GM12873 (cell line): ENCODE data around the gene FKBP1A.

Experiments
- CTCF ChIP-seq: IDR thresholded peaks from 2 replicates; pipeline ENCODE4 v1.5.1; 2012; ENCODE audit warnings: low read depth, mild to moderate bottlenecking, moderate library complexity, low read length, control low read depth; ENCODE audit not compliant: insufficient read depth; ENCODE audit errors: missing control alignments

Gene FKBP1A

DNA sequence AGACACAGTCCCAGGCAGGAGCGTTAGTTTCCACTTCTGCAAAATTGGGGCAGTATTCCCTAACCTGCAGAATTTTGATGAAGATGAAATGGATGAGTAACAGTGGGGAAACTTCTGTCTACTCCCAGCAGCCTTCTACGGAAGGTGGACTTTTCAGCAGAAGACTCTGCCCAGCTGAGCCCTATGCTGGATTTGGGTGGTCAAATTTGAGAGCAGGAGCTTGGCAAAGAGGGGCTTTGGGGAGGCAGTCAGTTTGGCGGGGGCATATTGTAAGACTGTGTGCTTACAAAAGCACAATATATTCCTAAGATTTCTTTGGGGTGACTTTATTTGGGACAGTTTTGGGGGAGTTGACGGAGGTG, 58.5 kb downstream of the FKBP1A start:
- no peak for TF ChIP-seq CTCF

DNA sequence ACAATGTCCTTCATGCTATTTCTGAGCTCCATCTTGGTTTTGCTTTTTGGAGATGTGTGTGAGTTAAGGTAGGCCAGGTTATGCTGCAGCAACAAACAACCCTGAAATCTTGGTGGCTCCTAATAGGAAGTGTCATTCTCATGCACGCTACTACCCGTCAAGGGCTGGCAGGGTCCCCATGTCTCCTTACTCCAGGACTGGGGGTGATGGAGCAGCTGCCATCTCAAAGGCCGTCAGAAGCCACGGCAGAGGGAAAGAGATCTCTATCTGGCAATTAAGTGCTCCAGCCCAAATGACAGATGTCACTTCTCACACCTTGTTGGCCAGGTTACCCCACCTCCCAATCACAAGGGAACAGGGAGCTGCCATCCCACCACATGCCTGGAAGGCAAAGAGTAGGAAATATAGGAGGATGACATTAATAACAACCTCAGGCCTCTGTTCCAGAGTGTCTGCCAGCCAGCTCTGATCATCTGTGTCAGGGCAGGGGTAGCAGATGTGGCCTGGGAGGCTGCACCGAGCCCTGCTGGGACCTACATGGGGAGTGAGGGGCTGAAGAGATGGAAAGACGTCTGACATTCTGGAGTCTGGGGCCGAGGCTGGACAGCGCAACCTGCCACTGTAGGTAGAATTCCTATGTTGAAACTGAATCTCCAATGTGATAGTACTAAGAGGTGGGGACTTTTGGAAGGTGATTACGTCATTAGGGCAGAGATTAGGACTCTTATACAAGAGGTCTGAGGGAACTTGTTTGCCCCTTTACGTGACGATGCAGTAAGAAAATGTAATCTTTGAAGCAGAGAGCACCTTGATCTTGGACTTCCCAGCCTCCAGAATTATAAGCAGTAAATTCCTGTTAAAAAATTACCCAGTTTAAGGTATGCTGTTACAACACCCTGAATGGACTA, 59.1 kb downstream of the FKBP1A start:
- TF ChIP-seq CTCF, result no peak

DNA sequence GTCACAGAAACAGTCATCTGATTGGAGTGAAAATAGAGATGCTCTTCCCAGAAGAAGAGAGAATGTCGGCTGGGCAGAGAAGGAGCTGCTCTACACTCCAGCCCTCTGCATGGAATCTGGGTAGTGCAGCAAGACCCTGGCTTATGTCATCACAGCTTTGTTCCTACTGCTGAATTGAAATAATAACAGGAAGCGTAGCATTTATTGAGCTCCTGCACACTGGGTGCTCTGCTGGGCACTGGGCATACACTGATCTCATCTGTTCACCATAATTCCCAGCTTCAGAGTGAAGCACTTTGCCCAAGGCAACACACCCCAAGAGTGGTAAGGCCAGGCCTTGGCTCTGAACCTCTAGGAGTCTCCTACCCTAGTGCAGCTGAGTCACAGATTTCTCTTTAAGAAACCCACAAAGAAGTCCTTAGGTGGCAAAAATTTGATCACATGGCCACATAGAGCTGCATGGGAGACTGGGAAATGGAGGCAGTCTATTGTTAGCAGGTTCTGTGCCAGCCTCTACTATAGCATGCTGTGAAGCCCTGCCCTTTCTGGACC, 60.0 kb downstream of the FKBP1A start:
- no peak for TF ChIP-seq CTCF

GRCh38 chr20:1331801-1332453, 60.9 kb downstream of the FKBP1A start:
- TF ChIP-seq CTCF, result no peak

- TF ChIP-seq CTCF, result no peak
Observed at GRCh38 chr20:1331101-1331500, 61.8 kb downstream of the FKBP1A start.

GRCh38 chr20:1330075-1330830, 62.6 kb downstream of the FKBP1A start:
- TF ChIP-seq CTCF, result no peak
